ENCODE results near the gene SDHB. TPM values are rescaled to one million over a fixed set of nuclear protein-coding genes. Genes with fewer than 3 reads are reported as not detected.

SDHB gene
- total RNA-seq, 4 donors from 2014 or later, result 84.2 to 128 (median 117) TPM

- DNase-seq (ENCODE audit: low spot score) (no peak), ATAC-seq (ENCODE audit: low FRiP score) (no peak)
- no peak for TF ChIP-seq CTCF (IDR thresholded peaks at IDR 0.05)
Observed at GRCh38 chr1:16978139-16978538, 75.7 kb downstream of the SDHB start.

- DNase-seq (ENCODE audit: low spot score), result no peak
- TF ChIP-seq CTCF (IDR thresholded peaks at IDR 0.05), result no peak
- no peak for ATAC-seq (ENCODE audit: low FRiP score)
Observed at GRCh38 chr1:16977377-16977776, 76.5 kb downstream of the SDHB start.

GRCh38 chr1:16976966-16977365 lies 76.9 kb downstream of the SDHB start:
- no peak for ATAC-seq (ENCODE audit: low FRiP score)
- no peak for DNase-seq (ENCODE audit: low spot score)
- TF ChIP-seq CTCF (IDR thresholded peaks at IDR 0.05), result no peak

- no peak for TF ChIP-seq CTCF (IDR thresholded peaks at IDR 0.05)
- DNase-seq (ENCODE audit: low spot score), result no peak
- no peak for ATAC-seq (ENCODE audit: low FRiP score)
Observed at GRCh38 chr1:16975838-16976237, 78.0 kb downstream of the SDHB start.

- no peak for ATAC-seq (ENCODE audit: low FRiP score)
- TF ChIP-seq CTCF (IDR thresholded peaks at IDR 0.05), result no peak
- no peak for DNase-seq (ENCODE audit: low spot score)
Observed at GRCh38 chr1:16975211-16975610, 78.6 kb downstream of the SDHB start.

- no peak for ATAC-seq (ENCODE audit: low FRiP score)
- TF ChIP-seq CTCF (IDR thresholded peaks at IDR 0.05), result no peak
- no peak for DNase-seq (ENCODE audit: low spot score)
Observed at GRCh38 chr1:16973215-16973614, 80.6 kb downstream of the SDHB start.

GRCh38 chr1:16972189-16972895 lies 81.5 kb downstream of the SDHB start:
- no peak for TF ChIP-seq CTCF (IDR thresholded peaks at IDR 0.05)
- ATAC-seq (ENCODE audit: low FRiP score) (no peak), DNase-seq (ENCODE audit: low spot score) (no peak)
